ENCODE measurements around the gene TDRD9. TPM values are rescaled to one million over a fixed set of nuclear protein-coding genes. Genes with fewer than 3 reads are reported as not detected.

TDRD9 gene
- total RNA-seq, 4 donors from 2014 or later, result 0.17 to 1.5 (median 0.31) TPM; not detected in 1

GRCh38 chr14:104039214-104039613, 111.0 kb downstream of the TDRD9 start:
- intact Hi-C loops (cut with DNase I; ENCODE audit: low total_unique reads) (no loop called here), in situ Hi-C loops (cut with MboI; ENCODE audit: low sequenced_read_pairs in 4 of 4) (no loop called here)
- TF ChIP-seq POLR2A (IDR thresholded peaks at IDR 0.05) (no peak), CTCF (IDR thresholded peaks at IDR 0.05 in 4 of 5, conservative IDR thresholded peaks at IDR 0.05 in 1 of 5) (no peak)
- Histone ChIP-seq H3K36me3 (no peaks in the 10 kb centered on the region), H3K9me3 (no peaks in the 10 kb centered on the region), H3K27me3 (peaks cover 0 to 14% (median 2%) of the 10 kb centered on the region in 3 donors), H3K27ac (no peak overlapping the region), H3K4me3 (no peak overlapping the region), H3K4me1 (peaks cover 0 to 4% of the 10 kb centered on the region in 2 donors)
- no peak for ATAC-seq
- DNase-seq, result no peak

GRCh38 chr14:104040539-104040938, 112.3 kb downstream of the TDRD9 start:
- H3K4me1 ChIP-seq, result peaks cover 0 to 4% of the 10 kb centered on the region in 2 donors
- in situ Hi-C loops (cut with MboI; ENCODE audit: low sequenced_read_pairs in 4 of 4) (no loop called here), intact Hi-C loops (cut with DNase I; ENCODE audit: low total_unique reads) (no loop called here)
- H3K36me3 ChIP-seq, result no peaks in the 10 kb centered on the region
- H3K9me3 ChIP-seq, result no peaks in the 10 kb centered on the region
- peaks cover 0 to 11% (median 2%) of the 10 kb centered on the region in 3 donors for H3K27me3 ChIP-seq
- ATAC-seq, result no peak
- H3K27ac ChIP-seq, result no peak overlapping the region
- DNase-seq, result no peak
- no peak overlapping the region for H3K4me3 ChIP-seq
- TF ChIP-seq CTCF (IDR thresholded peaks at IDR 0.05 in 4 of 5, conservative IDR thresholded peaks at IDR 0.05 in 1 of 5) (no peak), POLR2A (IDR thresholded peaks at IDR 0.05) (no peak)

GRCh38 chr14:104041430-104042104, 113.3 kb downstream of the TDRD9 start:
- TF ChIP-seq POLR2A (IDR thresholded peaks at IDR 0.05) (no peak), CTCF (IDR thresholded peaks at IDR 0.05 in 4 of 5, conservative IDR thresholded peaks at IDR 0.05 in 1 of 5) (no peak)
- DNase-seq (no peak), ATAC-seq (no peak)
- Histone ChIP-seq H3K4me3 (no peak overlapping the region), H3K27me3 (peaks cover 0 to 8% (median 2%) of the 10 kb centered on the region in 3 donors), H3K36me3 (no peaks in the 10 kb centered on the region), H3K9me3 (no peaks in the 10 kb centered on the region), H3K27ac (no peak overlapping the region), H3K4me1 (peaks cover 0 to 4% of the 10 kb centered on the region in 2 donors)
- intact Hi-C loops (cut with DNase I; ENCODE audit: low total_unique reads) (no loop called here), in situ Hi-C loops (cut with MboI; ENCODE audit: low sequenced_read_pairs in 4 of 4) (no loop called here)

GRCh38 chr14:104044016-104044415, 115.8 kb downstream of the TDRD9 start:
- in situ Hi-C loops (cut with MboI; ENCODE audit: low sequenced_read_pairs in 4 of 4), result no loop called here
- intact Hi-C loops (cut with DNase I; ENCODE audit: low total_unique reads), result no loop called here
- ATAC-seq (no peak), DNase-seq (no peak)
- no peak overlapping the region for H3K27ac ChIP-seq
- no peaks in the 10 kb centered on the region for H3K36me3 ChIP-seq
- peaks cover 0 to 6% (median 2%) of the 10 kb centered on the region in 3 donors for H3K27me3 ChIP-seq
- TF ChIP-seq CTCF (IDR thresholded peaks at IDR 0.05 in 4 of 5, conservative IDR thresholded peaks at IDR 0.05 in 1 of 5) (no peak), POLR2A (IDR thresholded peaks at IDR 0.05) (no peak)
- no peaks in the 10 kb centered on the region for H3K4me1 ChIP-seq
- no peaks in the 10 kb centered on the region for H3K9me3 ChIP-seq
- H3K4me3 ChIP-seq, result no peak overlapping the region
